Cardiac septum (tissue), 1 donor: ENCODE results near the gene XRCC4. TPM values are rescaled to one million over a fixed set of nuclear protein-coding genes. Genes with fewer than 3 reads are reported as not detected.
"Not testable (repeated sequence)": the region's sequence is repeated elsewhere in the genome, so short reads cannot be mapped to it uniquely, and the experiment has no call there.

Source experiments
- DNase-seq: peaks from one replicate; pipeline ENCODE4 v3.0.0-alpha.2; 2020; ENCODE audit warnings: low spot score
- intact Hi-C: fragments of 100-400 bp; cut with DNase I; formaldehyde crosslinking; loops from one replicate; pipeline ENCODE4 v1.14.0; 2022
- total RNA-seq: library from RNA; stranded (reverse); fragmentation: NEBNext Ultra II Directional; extraction: Animal tissue kit (Norgen Biotek cat#: 25700); gene quantifications from one replicate; pipeline ENCODE4 v1.2.1, GENCODE V29; 2021
- donor health status: DM: no; HTN: no; CAD: no.

Gene XRCC4
- total RNA-seq, 1 donor from 2014 or later = 28.8 TPM

- intact Hi-C loops = no loop called here
- DNase-seq = no peak
Observed at GRCh38 chr5:83313436-83313835, 236.1 kb downstream of the XRCC4 start.

DNA sequence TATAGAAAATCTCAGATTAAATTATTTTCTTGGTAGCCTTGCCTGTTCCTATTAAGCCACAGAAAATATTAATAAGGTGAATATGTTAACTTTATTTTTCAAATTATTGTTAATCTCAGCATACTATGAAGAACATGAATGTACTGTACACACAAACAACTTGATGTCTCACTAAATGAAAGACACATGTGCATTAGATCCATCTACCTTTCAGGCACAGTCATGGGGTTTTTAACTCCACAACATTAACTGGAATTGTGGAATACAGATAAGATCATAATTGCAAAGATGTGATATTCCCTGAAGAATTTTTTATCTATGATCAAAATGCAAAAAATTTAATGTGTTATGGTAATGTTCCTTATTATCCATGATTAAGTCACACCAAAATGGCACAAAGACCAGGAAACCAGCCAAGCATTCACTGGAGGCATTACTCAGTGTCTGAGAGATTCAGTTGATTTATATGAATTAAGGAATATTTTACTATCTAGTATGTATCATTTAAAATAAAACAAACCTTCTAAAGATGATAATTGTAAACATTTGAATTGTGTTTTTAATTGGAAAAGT lies 244.2 kb downstream of the XRCC4 start:
- intact Hi-C loops = no loop called here
- no peak for DNase-seq

- no peak for DNase-seq
- intact Hi-C loops = no loop called here
Observed at GRCh38 chr5:83322273-83322924, 245.1 kb downstream of the XRCC4 start.

DNA sequence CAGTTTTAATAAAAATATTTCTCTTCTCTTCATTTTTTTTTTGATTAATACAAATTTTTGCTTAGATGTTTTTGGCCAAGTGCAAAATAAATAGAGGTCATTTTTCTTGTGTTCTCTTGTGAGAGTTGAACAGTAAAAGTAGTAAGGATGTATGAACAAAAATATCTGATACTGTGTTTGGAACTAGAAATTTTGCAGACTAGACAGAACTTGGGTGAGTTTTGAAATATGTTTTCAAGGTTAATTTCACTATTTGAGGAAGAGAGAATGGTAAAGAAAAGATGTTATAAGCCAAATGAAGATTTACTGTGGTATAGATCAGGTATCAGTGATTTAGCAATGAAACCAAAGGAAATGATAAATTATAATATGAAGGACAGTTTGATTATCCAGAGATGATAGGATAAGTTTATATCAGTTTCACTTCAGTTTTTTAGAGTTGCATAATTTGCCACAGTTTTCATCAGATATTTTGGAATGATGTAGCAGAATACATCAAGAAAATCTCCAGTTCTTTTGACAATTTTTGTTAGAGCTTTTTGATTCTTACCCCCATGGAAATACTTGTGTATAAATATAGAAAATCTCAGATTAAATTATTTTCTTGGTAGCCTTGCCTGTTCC lies 246.3 kb downstream of the XRCC4 start:
- DNase-seq = no peak
- intact Hi-C loops = no loop called here

- no peak for DNase-seq
- intact Hi-C loops = no loop called here
Observed at GRCh38 chr5:83331842-83332241, 254.5 kb downstream of the XRCC4 start.

GRCh38 chr5:83337453-83338035 lies 260.2 kb downstream of the XRCC4 start:
- no peak for DNase-seq
- intact Hi-C loops = no loop called here

GRCh38 chr5:83340511-83340918 lies 263.2 kb downstream of the XRCC4 start:
- no peak for DNase-seq
- intact Hi-C loops = no loop called here

DNA sequence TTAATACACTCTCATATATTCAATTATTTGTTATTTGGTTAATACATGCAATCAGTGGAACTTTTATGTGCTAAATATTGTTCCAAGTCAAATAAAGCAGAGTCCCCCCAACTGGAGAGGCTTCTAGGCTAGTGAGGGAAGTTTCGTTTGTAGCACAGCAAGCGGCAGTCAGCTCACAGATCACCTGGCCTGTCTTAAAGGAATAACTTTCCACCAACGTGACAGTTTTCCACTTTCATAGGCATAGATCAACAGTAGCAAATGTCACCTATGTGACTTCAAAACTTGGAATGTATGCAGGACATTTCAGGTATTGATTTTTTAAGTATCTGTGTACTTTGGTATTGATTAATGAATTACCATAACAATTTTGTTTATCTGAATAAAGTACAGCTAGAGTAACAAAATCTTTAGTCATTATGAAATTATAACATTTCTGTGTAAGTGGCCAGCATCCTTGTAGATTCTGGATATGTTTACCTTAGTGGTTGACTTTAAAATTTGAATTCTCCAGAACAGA lies 264.5 kb downstream of the XRCC4 start:
- DNase-seq = no peak
- intact Hi-C loops = no loop called here

GRCh38 chr5:83342465-83342864 lies 265.1 kb downstream of the XRCC4 start:
- no peak for DNase-seq
- intact Hi-C loops = no loop called here

DNA sequence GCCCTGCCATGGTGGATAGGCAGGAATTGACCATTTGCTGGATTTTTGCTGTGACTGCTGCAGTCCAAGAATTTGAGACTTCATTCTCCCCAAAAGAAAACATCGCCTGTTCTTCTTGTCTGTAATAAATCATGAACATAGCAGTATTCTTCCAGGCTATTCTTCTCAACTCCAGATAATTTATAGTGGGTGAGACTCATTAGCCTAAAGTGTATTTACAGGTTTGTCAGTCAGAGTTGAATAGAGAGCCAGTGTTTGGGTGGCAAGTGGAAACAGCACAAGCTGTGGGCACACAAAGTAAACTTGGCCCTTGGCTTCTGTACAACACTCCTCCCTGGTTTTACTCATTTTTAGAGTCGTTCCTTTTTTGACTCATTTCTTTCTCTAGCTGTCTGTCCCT lies 266.0 kb downstream of the XRCC4 start:
- DNase-seq = no peak
- intact Hi-C loops = no loop called here

- DNase-seq = no peak
- intact Hi-C loops = no loop called here
Observed at GRCh38 chr5:83345423-83345822, 268.1 kb downstream of the XRCC4 start.

DNA sequence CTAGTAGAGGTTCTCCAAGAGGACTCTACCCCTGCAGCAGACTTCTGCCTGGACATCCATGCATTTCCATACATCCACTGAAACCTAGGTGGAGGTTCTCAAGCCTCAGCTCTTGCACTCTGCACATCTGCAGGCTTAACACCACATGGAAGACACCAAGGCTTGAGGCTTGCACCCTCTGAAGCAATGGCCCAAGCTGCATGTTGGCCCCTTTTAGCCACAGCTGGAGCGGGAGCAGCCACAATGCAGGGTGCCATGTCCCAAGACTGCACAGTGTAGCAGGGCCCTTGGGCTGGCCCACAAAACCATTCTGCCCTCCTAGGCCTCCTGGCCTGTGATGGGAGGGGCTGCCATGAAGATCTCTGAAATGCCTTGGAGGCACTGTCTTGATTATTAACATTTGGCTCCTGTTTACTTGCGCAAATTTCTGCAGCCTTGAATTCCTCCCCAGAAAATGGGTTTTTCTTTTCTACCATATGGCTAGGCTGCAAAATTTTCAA lies 271.0 kb downstream of the XRCC4 start:
- no peak for DNase-seq
- intact Hi-C loops = no loop called here

DNA sequence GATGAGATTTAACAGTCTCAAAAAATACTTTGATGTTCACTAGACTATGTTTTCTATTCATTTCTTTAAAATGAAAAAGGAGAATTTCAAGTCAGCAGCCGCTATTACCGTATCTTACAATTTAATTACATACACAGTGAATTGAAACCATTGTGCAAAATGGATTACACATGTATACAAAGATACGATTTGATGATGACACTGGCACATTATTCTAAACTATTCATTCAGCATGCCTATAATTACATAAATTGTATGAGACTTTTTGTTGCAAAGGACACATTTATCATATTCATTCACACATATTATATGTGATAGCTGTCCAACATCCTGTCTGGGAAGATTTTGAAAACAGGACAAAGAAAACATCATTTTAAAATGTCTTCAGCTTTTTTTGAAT lies 275.9 kb downstream of the XRCC4 start:
- no peak for DNase-seq
- intact Hi-C loops = no loop called here

GRCh38 chr5:83353774-83354173 lies 276.4 kb downstream of the XRCC4 start:
- intact Hi-C loops = no loop called here
- DNase-seq = no peak

DNA sequence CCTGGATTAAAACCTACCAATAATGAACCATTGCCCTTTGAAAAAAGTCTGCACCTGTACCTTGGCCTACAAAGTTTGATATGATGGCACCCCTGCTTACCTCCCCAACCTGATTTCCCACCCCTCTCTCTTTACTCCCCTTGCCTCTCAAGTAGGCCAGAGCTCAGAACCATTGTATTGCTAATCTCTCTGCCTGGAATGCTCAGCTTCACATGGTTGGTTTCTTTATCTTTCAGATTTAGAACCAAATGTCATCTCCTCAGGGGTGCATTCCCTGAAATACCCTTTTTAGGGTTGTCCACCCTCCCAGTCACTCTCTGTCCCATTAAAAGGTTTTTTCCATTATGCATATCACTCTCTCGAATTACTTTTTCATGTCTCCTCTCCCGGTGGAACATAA lies 277.6 kb downstream of the XRCC4 start:
- intact Hi-C loops = no loop called here
- no peak for DNase-seq

- DNase-seq, intact Hi-C loops: not testable (repeated sequence)
Observed at GRCh38 chr5:83355482-83356014, 278.2 kb downstream of the XRCC4 start.

DNA sequence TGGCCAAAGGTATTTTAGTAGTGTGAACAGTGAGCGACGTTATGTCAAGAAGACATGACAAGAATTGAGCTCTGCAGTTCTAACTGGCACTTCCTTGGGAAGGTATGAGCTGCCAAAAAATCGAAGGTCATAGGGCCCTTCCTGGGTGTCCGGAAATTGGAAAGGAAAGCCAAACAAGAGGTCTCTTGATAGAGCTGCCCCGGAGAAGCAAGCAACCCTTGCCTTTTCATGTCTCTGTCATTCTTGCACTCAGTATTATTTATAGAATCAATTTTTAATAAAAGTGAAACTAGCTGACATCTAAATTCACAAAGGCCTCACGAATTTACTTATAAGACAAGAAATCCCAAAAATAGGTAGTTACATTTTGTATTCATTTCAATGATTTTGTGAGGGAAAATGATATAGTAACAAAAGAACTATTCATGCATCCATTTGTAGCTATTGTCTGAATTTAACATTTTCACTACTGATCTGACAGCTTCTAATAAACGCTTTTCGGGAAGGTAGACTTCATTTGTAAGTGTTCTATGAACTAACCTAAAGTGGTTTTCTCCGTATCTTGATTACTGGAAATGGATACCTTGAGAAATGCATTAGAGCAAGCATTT lies 280.4 kb downstream of the XRCC4 start:
- no peak for DNase-seq
- intact Hi-C loops = no loop called here

- DNase-seq = no peak
- intact Hi-C loops = no loop called here
Observed at GRCh38 chr5:83360573-83360972, 283.2 kb downstream of the XRCC4 start.

GRCh38 chr5:83362526-83362925 lies 285.2 kb downstream of the XRCC4 start:
- intact Hi-C loops = no loop called here
- DNase-seq = no peak
